Breast epithelium (tissue), 3 donors: ENCODE data around the gene DHX35.

ENCODE experiments used
- POLR2A ChIP-seq: fragments of 450-650 bp; IDR thresholded peaks from one replicate; pipeline ENCODE4 v1.6.1; 2016; ENCODE audit warnings: antibody characterized with exemption, mild to moderate bottlenecking, moderate library complexity
- TF ChIP-seq, protein P1 (sequence below), 3 donors: fragments of 450-650 bp; IDR thresholded peaks; one replicate each; pipeline ENCODE4 v1.5.1; 2016 to 2017; ENCODE audit warnings: antibody characterized with exemption in 3 of 3, mild to moderate bottlenecking in 3 of 3, moderate library complexity in 3 of 3

DNA sequence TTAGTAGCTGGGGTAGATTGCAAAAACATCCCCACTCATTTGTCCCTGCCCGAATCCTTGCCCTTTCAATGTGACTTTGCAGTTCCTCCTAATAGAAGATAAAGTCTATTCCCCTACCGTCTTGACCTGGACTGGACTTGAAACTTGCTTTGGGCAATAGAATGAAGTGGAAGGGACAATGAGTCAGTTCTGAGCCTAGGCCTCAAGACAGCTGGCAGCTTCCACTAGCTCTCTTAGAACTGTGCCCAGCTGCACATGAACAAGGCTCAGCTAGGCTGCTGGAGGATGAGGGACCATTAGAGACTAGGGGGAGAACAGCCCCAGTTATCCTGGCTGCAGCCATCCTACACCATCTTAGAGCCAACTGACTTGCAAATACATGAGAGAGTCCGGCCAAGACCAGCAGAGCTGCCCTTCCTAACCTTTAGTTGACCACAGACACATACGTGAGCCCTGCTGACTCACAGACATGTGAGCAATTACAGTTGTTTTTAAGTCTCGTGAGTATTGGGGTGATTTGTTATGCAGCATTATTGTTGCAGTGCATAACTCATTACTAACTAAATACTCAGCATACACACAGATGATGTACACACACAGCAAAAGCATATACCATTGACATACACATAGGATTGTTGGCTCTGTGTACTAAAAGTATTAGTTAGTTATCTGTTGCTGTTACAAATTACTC is 105.5 kb downstream of the DHX35 start:
- TF ChIP-seq, protein P1, sequence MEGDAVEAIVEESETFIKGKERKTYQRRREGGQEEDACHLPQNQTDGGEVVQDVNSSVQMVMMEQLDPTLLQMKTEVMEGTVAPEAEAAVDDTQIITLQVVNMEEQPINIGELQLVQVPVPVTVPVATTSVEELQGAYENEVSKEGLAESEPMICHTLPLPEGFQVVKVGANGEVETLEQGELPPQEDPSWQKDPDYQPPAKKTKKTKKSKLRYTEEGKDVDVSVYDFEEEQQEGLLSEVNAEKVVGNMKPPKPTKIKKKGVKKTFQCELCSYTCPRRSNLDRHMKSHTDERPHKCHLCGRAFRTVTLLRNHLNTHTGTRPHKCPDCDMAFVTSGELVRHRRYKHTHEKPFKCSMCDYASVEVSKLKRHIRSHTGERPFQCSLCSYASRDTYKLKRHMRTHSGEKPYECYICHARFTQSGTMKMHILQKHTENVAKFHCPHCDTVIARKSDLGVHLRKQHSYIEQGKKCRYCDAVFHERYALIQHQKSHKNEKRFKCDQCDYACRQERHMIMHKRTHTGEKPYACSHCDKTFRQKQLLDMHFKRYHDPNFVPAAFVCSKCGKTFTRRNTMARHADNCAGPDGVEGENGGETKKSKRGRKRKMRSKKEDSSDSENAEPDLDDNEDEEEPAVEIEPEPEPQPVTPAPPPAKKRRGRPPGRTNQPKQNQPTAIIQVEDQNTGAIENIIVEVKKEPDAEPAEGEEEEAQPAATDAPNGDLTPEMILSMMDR (IDR thresholded peaks at IDR 0.05): no peak
- no peak for TF ChIP-seq POLR2A
